GM21423 (cell line): ENCODE data around the gene ZCCHC14.
A peak's percentile ranks its signal among the peaks of the same experiment; 100 is the strongest.
"Not testable (repeated sequence)": the region's sequence is repeated elsewhere in the genome, so short reads cannot be mapped to it uniquely, and the experiment has no call there.

ENCODE experiments used
- ATAC-seq: cut with Tn5 transposase; IDR thresholded peaks from one replicate; pipeline ENCODE4 v1.9.1; 2021; ENCODE audit warnings: mild to moderate bottlenecking, moderate library complexity; ENCODE audit not compliant: unreplicated experiment

The ZCCHC14 gene

GRCh38 chr16:87412371-87412995 is 80.3 kb downstream of the ZCCHC14 start:
- ATAC-seq = no peak

GRCh38 chr16:87411375-87412271 is 81.2 kb downstream of the ZCCHC14 start:
- no peak for ATAC-seq

GRCh38 chr16:87410968-87411367 is 81.9 kb downstream of the ZCCHC14 start:
- ATAC-seq = no peak

- ATAC-seq = no peak
These were observed 82.3 kb downstream of the ZCCHC14 start for GRCh38 chr16:87410530-87410929.

- ATAC-seq = no peak
These were observed 83.0 kb downstream of the ZCCHC14 start for GRCh38 chr16:87409781-87410180.

- no peak for ATAC-seq
These were observed 83.7 kb downstream of the ZCCHC14 start for GRCh38 chr16:87409153-87409552.

GRCh38 chr16:87407511-87408112 is 85.2 kb downstream of the ZCCHC14 start:
- ATAC-seq = no peak

GRCh38 chr16:87406495-87407088 is 86.2 kb downstream of the ZCCHC14 start:
- ATAC-seq = no peak

- ATAC-seq = no peak
These were observed 87.8 kb downstream of the ZCCHC14 start for GRCh38 chr16:87404764-87405625.

- ATAC-seq = no peak
These were observed 97.5 kb downstream of the ZCCHC14 start for GRCh38 chr16:87395181-87395842.

- ATAC-seq = no peak
These were observed 99.2 kb downstream of the ZCCHC14 start for GRCh38 chr16:87393680-87394055.

GRCh38 chr16:87392821-87393679 is 99.8 kb downstream of the ZCCHC14 start:
- ATAC-seq = no peak

- ATAC-seq = peak; percentile 50
These were observed 100.6 kb downstream of the ZCCHC14 start, which contains the start of gene MAP1LC3B for GRCh38 chr16:87391950-87392820. Gene MAP1LC3B, plus strand, starts transcription at chr16:87392336. Its CDS starts 92 bp downstream, at chr16:87392428.

- ATAC-seq = no peak
These were observed 101.4 kb downstream of the ZCCHC14 start for GRCh38 chr16:87391324-87391949.

GRCh38 chr16:87390641-87391323 is 102.0 kb downstream of the ZCCHC14 start:
- no peak for ATAC-seq

- not testable (repeated sequence) for ATAC-seq
These were observed 102.9 kb downstream of the ZCCHC14 start for GRCh38 chr16:87389914-87390313.

- ATAC-seq = no peak
These were observed 103.6 kb downstream of the ZCCHC14 start for GRCh38 chr16:87389245-87389644.
